ENCODE data around the gene AIFM2. TPM values are rescaled to one million over a fixed set of nuclear protein-coding genes. Genes with fewer than 3 reads are reported as not detected.
"Not testable (repeated sequence)": the region's sequence is repeated elsewhere in the genome, so short reads cannot be mapped to it uniquely, and the experiment has no call there.

Gene AIFM2
- total RNA-seq, 2 experiments from 2014 or later: 5.3 to 7.1 TPM

DNA sequence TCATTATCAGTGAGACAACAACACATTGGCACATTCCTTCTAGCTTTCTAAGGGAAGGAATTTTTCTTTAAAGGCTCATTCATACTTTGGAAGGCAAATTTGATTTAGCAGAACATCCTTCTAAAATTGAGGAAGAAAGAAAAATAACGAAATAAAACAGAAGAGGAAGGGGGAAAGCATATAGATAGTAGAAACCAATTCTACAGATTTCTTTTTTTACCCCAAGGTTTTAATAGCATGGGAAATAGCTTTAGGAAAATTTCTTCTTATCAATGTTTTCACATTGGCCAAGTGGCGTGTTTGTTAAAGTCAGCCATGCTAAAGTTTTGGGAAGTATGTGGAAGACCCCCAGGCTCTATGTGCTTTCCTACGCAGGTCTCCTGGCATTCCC, 44.3 kb downstream of the AIFM2 start:
- no peaks in the 10 kb centered on the region for H3K9me3 Mint-ChIP-seq
- no peaks in the 10 kb centered on the region for H3K27me3 Mint-ChIP-seq
- H3K4me3 Mint-ChIP-seq: no peak overlapping the region
- H3K4me1 Mint-ChIP-seq (ENCODE audit: low read depth): peaks cover 18% of the 10 kb centered on the region
- intact Hi-C loops (cut with micrococcal nuclease): no loop called here
- POLR2A ChIA-PET: no interaction called here
- H3K36me3 Mint-ChIP-seq: no peaks in the 10 kb centered on the region
- no peak overlapping the region for H3K27ac Mint-ChIP-seq
- CTCF ChIA-PET: no interaction called here
- DNase-seq: no peak

DNA sequence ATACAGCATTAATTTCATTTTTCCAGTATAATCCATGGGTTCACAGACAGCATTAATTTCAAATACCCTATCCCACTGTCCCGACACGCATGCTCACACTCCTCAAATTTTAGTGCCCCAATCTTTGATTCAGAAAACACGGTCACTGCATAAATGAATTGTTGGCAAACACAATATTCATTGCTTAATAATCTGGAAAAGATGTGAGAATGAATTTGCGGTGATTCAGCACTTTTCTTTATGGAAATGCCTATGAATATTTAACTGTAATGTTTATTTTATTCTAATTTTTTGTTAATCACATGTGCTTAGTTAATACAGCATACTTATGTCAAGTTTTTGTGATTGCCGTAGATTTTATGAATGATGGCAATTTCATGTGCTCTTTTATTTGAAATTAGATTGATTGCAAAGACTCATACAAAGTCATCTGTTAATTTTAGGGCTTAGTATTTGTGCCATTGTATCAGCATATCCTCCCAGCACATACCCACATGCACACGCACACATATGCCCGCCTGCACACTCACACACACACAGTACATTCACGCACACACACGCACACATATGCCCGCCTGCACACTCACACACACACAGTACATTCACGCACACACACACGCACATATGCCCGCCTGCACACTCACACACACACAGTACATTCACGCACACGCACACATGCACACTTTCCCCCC, 44.9 kb downstream of the AIFM2 start:
- POLR2A ChIA-PET: no interaction called here
- intact Hi-C loops (cut with micrococcal nuclease): no loop called here
- CTCF ChIA-PET: no interaction called here
- Mint-ChIP-seq H3K9me3 (no peaks in the 10 kb centered on the region), H3K36me3 (no peaks in the 10 kb centered on the region), H3K4me3 (no peak overlapping the region), H3K27ac (no peak overlapping the region), H3K27me3 (no peaks in the 10 kb centered on the region), H3K4me1 (ENCODE audit: low read depth) (peaks cover 13% of the 10 kb centered on the region)
- no peak for DNase-seq

DNA sequence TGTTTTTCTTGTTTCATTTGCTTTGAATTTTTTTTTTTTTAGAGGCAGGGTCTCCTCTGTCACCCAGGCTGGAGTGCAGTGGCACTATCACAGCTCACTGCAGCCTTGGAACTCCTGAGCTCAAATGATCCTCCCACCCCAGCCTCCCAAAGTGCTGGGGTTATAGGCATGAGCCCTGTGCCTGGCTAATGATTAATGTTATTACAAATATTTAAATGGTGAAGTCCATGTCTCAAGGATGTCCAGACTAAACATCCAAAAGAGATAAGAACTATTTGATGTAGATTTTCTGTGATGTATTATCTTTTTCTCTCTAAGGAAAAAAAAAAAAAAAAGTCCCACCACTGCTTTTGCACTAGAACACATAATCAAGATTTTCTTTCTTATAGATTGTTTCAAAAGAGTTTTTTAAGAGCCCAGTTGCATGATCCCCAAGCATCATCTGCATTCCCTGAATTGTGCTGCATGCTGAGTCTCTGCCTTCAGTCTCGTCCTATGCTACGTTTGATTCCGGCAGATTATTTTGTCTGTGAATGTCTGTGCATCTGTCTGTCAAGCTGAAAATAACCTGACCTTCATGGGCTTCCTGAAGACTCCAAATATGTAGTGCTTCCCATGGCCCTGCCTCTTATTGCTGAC, 46.5 kb downstream of the AIFM2 start:
- H3K27ac Mint-ChIP-seq: no peak overlapping the region
- H3K36me3 Mint-ChIP-seq: no peaks in the 10 kb centered on the region
- no peak overlapping the region for H3K4me3 Mint-ChIP-seq
- CTCF ChIA-PET: interaction anchor here (0.7 kb wide), 1 partner anchor 128 kb away, joined by 4 read pairs; no protein-coding TSS in a partner anchor
- no peaks in the 10 kb centered on the region for H3K9me3 Mint-ChIP-seq
- POLR2A ChIA-PET: no interaction called here
- DNase-seq: no peak
- H3K4me1 Mint-ChIP-seq (ENCODE audit: low read depth): no peaks in the 10 kb centered on the region
- H3K27me3 Mint-ChIP-seq: no peaks in the 10 kb centered on the region
- intact Hi-C loops (cut with micrococcal nuclease): no loop called here

GRCh38 chr10:70084189-70084588, 48.4 kb downstream of the AIFM2 start:
- H3K4me3 Mint-ChIP-seq: no peak overlapping the region
- intact Hi-C loops (cut with micrococcal nuclease): no loop called here
- ChIA-PET POLR2A (no interaction called here), CTCF (interaction anchor here (2.2 kb wide), 1 partner anchor 32 kb away, joined by 8 read pairs; no protein-coding TSS in a partner anchor)
- no peaks in the 10 kb centered on the region for H3K27me3 Mint-ChIP-seq
- H3K27ac Mint-ChIP-seq: no peak overlapping the region
- DNase-seq: no peak
- H3K36me3 Mint-ChIP-seq: no peaks in the 10 kb centered on the region
- no peaks in the 10 kb centered on the region for H3K9me3 Mint-ChIP-seq
- H3K4me1 Mint-ChIP-seq (ENCODE audit: low read depth): no peaks in the 10 kb centered on the region

DNA sequence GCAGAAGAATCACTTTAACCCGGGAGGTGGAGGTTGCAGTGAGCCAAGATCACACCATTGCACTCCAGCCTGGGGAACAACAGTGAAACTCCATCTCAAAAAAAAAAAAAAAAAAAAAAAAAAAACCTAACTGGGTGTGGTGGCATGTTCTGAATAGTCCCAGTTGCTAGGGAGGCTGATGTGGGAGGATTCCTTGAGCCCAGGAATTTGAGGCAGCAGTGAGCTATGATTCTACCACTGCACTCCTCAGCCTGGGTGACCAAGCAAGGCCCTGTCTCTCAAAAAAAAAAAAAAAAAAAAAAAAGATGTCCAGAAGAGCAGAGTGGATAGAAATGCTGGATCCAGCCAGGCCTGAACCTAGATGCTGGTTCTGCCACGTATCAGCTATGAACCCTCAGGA, 51.8 kb downstream of the AIFM2 start:
- H3K9me3 Mint-ChIP-seq; intact Hi-C loops (cut with micrococcal nuclease); CTCF ChIA-PET; H3K36me3 Mint-ChIP-seq; H3K27me3 Mint-ChIP-seq; H3K4me3 Mint-ChIP-seq; H3K27ac Mint-ChIP-seq; H3K4me1 Mint-ChIP-seq (ENCODE audit: low read depth); DNase-seq; POLR2A ChIA-PET: not testable (repeated sequence)

- ChIA-PET POLR2A (no interaction called here), CTCF (interaction anchor here (1.2 kb wide), 1 partner anchor 15 kb away, joined by 3 read pairs; no protein-coding TSS in a partner anchor)
- no peak for DNase-seq
- Mint-ChIP-seq H3K36me3 (no peaks in the 10 kb centered on the region), H3K27me3 (peaks cover 3% of the 10 kb centered on the region), H3K4me1 (ENCODE audit: low read depth) (no peaks in the 10 kb centered on the region), H3K9me3 (no peaks in the 10 kb centered on the region), H3K27ac (no peak overlapping the region), H3K4me3 (no peak overlapping the region)
- intact Hi-C loops (cut with micrococcal nuclease): no loop called here
Measured at GRCh38 chr10:70078937-70079336, 53.7 kb downstream of the AIFM2 start.

DNA sequence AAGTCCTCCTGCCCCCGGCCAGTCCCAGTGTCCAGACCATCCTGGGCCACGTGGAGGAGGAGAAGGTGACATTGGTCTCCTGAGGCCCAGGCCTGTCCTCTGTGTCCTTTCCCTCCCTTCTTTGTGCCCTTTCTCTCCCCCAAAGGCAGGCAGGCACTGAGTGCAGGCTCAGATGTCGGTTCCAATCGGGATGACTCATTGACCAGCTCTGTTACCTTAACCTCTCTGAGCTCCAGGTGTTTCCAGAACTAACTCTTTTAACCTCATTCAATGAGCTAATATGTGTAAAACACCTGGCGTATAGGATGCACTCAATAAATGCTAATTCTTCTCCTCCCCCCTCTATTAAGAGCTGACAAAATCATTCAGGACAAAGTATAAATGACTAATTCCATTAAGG, 54.3 kb downstream of the AIFM2 start:
- peaks cover 3% of the 10 kb centered on the region for H3K27me3 Mint-ChIP-seq
- H3K27ac Mint-ChIP-seq: no peak overlapping the region

DNA sequence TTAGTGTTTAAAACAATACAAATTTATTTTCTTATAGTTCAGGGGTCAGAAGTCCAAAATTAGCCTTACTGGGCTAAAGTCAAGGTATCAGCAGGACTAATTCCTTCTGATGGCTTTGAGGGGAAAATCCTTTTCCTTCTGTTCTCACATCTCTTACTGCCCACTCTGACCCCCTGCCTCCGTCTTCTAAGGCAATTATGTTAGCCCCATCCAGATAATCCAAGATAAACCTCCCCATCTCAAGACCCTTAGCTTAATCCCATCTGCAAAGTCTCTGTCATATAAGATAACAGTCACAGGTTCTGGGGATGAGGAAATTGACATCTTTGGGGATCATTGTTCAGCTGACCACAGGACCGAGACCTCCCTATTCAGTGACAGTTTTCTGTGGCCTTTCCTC, 57.7 kb downstream of the AIFM2 start:
- Mint-ChIP-seq H3K27me3 (peaks cover 3% of the 10 kb centered on the region), H3K27ac (no peak overlapping the region), H3K4me3 (no peak overlapping the region), H3K36me3 (no peaks in the 10 kb centered on the region), H3K4me1 (ENCODE audit: low read depth) (no peaks in the 10 kb centered on the region), H3K9me3 (no peaks in the 10 kb centered on the region)
- POLR2A ChIA-PET: no interaction called here
- intact Hi-C loops (cut with micrococcal nuclease): no loop called here
- CTCF ChIA-PET: no interaction called here
- DNase-seq: no peak

More for the DNA sequence above, 54.3 kb downstream of the AIFM2 start:
- POLR2A ChIA-PET: no interaction called here
- DNase-seq: no peak
- Mint-ChIP-seq H3K4me3 (no peak overlapping the region), H3K36me3 (no peaks in the 10 kb centered on the region), H3K9me3 (no peaks in the 10 kb centered on the region), H3K4me1 (ENCODE audit: low read depth) (no peaks in the 10 kb centered on the region)
- CTCF ChIA-PET: interaction anchor here (1.2 kb wide), 1 partner anchor 16 kb away, joined by 3 read pairs; no protein-coding TSS in a partner anchor
- intact Hi-C loops (cut with micrococcal nuclease): no loop called here

DNA sequence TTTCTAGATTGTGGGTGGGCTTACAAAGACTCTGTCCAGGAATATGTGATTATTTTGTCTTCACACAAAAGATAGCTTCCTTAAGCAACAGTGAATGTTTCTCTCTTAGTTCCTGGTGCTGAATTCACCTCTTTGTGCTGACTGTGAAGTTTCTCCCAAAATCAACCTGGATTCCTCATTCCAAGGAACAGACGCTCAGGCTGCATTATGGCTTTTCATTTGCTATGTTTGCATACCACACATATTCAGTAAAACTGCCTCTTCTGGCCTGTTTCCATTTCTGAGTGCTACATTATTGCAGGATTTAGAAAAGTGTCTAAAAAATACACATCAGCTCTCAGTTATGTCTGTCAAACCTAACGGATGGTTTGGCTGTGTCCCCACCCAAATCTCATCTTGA, 58.5 kb downstream of the AIFM2 start:
- Mint-ChIP-seq H3K9me3 (no peaks in the 10 kb centered on the region), H3K27me3 (peaks cover 3% of the 10 kb centered on the region), H3K4me3 (no peak overlapping the region), H3K27ac (no peak overlapping the region), H3K36me3 (no peaks in the 10 kb centered on the region), H3K4me1 (ENCODE audit: low read depth) (no peaks in the 10 kb centered on the region)
- intact Hi-C loops (cut with micrococcal nuclease): no loop called here
- CTCF ChIA-PET: interaction anchor here (1.7 kb wide), 1 partner anchor 42 kb away, joined by 9 read pairs; no protein-coding TSS in a partner anchor
- no peak for DNase-seq
- POLR2A ChIA-PET: no interaction called here

DNA sequence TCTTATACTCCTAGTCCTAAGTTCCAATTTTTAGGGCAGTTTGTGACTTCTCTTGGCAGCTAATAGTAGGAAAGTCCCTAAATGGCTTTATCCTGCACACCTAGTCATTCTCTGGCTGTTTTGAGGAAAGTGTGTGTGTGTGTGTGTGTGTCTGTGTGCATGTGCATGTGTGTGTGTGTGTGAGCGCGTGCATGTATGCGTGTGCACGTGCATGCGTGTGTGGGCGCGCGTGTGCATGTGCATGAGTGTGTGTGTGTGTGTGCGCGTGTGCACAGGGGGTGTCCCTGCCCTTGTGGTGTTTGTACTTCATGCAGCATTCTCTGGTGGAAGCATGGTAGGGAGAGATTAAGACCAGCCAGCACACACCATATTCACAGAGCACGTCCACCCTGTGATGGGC, 61.8 kb downstream of the AIFM2 start:
- H3K9me3 Mint-ChIP-seq: no peaks in the 10 kb centered on the region
- no peak for DNase-seq
- no peak overlapping the region for H3K27ac Mint-ChIP-seq
- ChIA-PET POLR2A (no interaction called here), CTCF (interaction anchor here (1.0 kb wide), 1 partner anchor 9 kb away, joined by 3 read pairs; no protein-coding TSS in a partner anchor)
- no peaks in the 10 kb centered on the region for H3K4me1 Mint-ChIP-seq (ENCODE audit: low read depth)
- intact Hi-C loops (cut with micrococcal nuclease): no loop called here
- H3K36me3 Mint-ChIP-seq: no peaks in the 10 kb centered on the region
- H3K4me3 Mint-ChIP-seq: no peak overlapping the region
- H3K27me3 Mint-ChIP-seq: peaks cover 3% of the 10 kb centered on the region

- H3K9me3 Mint-ChIP-seq: no peaks in the 10 kb centered on the region
- H3K4me1 Mint-ChIP-seq (ENCODE audit: low read depth): no peaks in the 10 kb centered on the region
- H3K4me3 Mint-ChIP-seq: no peak overlapping the region
- DNase-seq: no peak
- ChIA-PET CTCF (no interaction called here), POLR2A (no interaction called here)
- intact Hi-C loops (cut with micrococcal nuclease): no loop called here
- no peak overlapping the region for H3K27ac Mint-ChIP-seq
- H3K36me3 Mint-ChIP-seq: no peaks in the 10 kb centered on the region
- no peaks in the 10 kb centered on the region for H3K27me3 Mint-ChIP-seq
Measured at GRCh38 chr10:70069346-70069745, 63.3 kb downstream of the AIFM2 start.

GRCh38 chr10:70068925-70069324, 63.7 kb downstream of the AIFM2 start:
- intact Hi-C loops (cut with micrococcal nuclease): no loop called here
- Mint-ChIP-seq H3K4me3 (no peak overlapping the region), H3K27me3 (no peaks in the 10 kb centered on the region), H3K27ac (no peak overlapping the region), H3K9me3 (no peaks in the 10 kb centered on the region), H3K36me3 (no peaks in the 10 kb centered on the region), H3K4me1 (ENCODE audit: low read depth) (no peaks in the 10 kb centered on the region)
- ChIA-PET POLR2A (no interaction called here), CTCF (no interaction called here)
- no peak for DNase-seq

- intact Hi-C loops (cut with micrococcal nuclease): no loop called here
- Mint-ChIP-seq H3K9me3 (no peaks in the 10 kb centered on the region), H3K27ac (no peak overlapping the region), H3K4me3 (no peak overlapping the region), H3K27me3 (no peaks in the 10 kb centered on the region), H3K4me1 (ENCODE audit: low read depth) (peaks cover 3% of the 10 kb centered on the region), H3K36me3 (no peaks in the 10 kb centered on the region)
- no peak for DNase-seq
- ChIA-PET POLR2A (no interaction called here), CTCF (no interaction called here)
Measured at GRCh38 chr10:70067586-70067985, 65.0 kb downstream of the AIFM2 start.
